WTC11 (cell line): ENCODE measurements around the gene FAF1. TPM values are rescaled to one million over a fixed set of nuclear protein-coding genes. Genes with fewer than 3 reads are reported as not detected.

Source experiments
- ATAC-seq: fragments of 200-7000 bp; cut with Tn5 transposase; 2 replicates; pipeline ENCODE4 v1.10.0; 2021; ENCODE audit warnings: mild to moderate bottlenecking, moderate library complexity
- CTCF ChIA-PET: fragments of 300-600 bp; sonication (Branson Sonifier 250); formaldehyde crosslinking; loops from one replicate; lab custom pipeline; 2021; ENCODE audit warnings: antibody characterized with exemption; lab: Charles Lee
- POLR2A ChIA-PET: fragments of 350-600 bp; sonication (Branson Sonifier 250); formaldehyde crosslinking; loops from one replicate; lab custom pipeline; 2021; ENCODE audit warnings: antibody characterized with exemption; lab: Charles Lee
- DNase-seq: peaks from one replicate; pipeline ENCODE4 v3.0.0; 2021; ENCODE audit warnings: low spot score
- H3K27ac Mint-ChIP-seq: 2 replicates; pipeline ENCODE4 v1.8.0; 2021; ENCODE audit warnings: mixed read lengths
- H3K27me3 Mint-ChIP-seq: 2 replicates; pipeline ENCODE4 v1.8.0; 2021; ENCODE audit warnings: low read depth, mild to moderate bottlenecking, moderate library complexity, mixed read lengths
- H3K36me3 Mint-ChIP-seq: 2 replicates; pipeline ENCODE4 v1.8.0; 2021; ENCODE audit warnings: mixed read lengths
- H3K4me1 Mint-ChIP-seq: 2 replicates; pipeline ENCODE4 v1.8.0; 2022; ENCODE audit warnings: mixed read lengths
- H3K4me3 Mint-ChIP-seq: 2 replicates; pipeline ENCODE4 v1.8.0; 2021; ENCODE audit warnings: mild to moderate bottlenecking, moderate library complexity, mixed read lengths
- H3K9me3 Mint-ChIP-seq: 2 replicates; pipeline ENCODE4 v1.8.0; 2021; ENCODE audit warnings: mixed read lengths
- CBFB ChIP-seq: sonication (generic); formaldehyde crosslinking; IDR thresholded peaks from 2 replicates; pipeline ENCODE4 v1.8.1; 2022; ENCODE audit warnings: mild to moderate bottlenecking, low read depth, missing genetic modification reagents
- E2F5 ChIP-seq: sonication (generic); formaldehyde crosslinking; IDR thresholded peaks from 2 replicates; pipeline ENCODE4 v1.8.1; 2022; ENCODE audit warnings: mild to moderate bottlenecking, moderate library complexity, missing genetic modification reagents
- EMX1 ChIP-seq: fragments of 250-450 bp; sonication (Bioruptor Pico); IDR thresholded peaks from 2 replicates; pipeline ENCODE4 v1.8.0; 2021; ENCODE audit warnings: mild to moderate bottlenecking
- ERG ChIP-seq: fragments of 250-450 bp; sonication (Bioruptor Pico); IDR thresholded peaks from 2 replicates; pipeline ENCODE4 v1.8.0; 2021; ENCODE audit warnings: mild to moderate bottlenecking
- ESRRA ChIP-seq: sonication (generic); formaldehyde crosslinking; IDR thresholded peaks from 2 replicates; pipeline ENCODE4 v1.8.1; 2022; ENCODE audit warnings: mild to moderate bottlenecking, missing genetic modification reagents, borderline replicate concordance
- HMGA2 ChIP-seq: fragments of 250-450 bp; sonication (Bioruptor Pico); IDR thresholded peaks from 2 replicates; pipeline ENCODE4 v1.4.0; 2021; ENCODE audit warnings: mild to moderate bottlenecking, moderate library complexity
- IRF1 ChIP-seq: sonication (generic); formaldehyde crosslinking; IDR thresholded peaks from 2 replicates; pipeline ENCODE4 v1.8.0; 2023; ENCODE audit warnings: missing genetic modification reagents
- JUN ChIP-seq: sonication (generic); formaldehyde crosslinking; IDR thresholded peaks from 2 replicates; pipeline ENCODE4 v1.8.0; 2023; ENCODE audit warnings: mild to moderate bottlenecking, missing genetic modification reagents
- MLX ChIP-seq: sonication (generic); formaldehyde crosslinking; IDR thresholded peaks from 2 replicates; pipeline ENCODE4 v1.8.1; 2023; ENCODE audit warnings: mild to moderate bottlenecking, missing genetic modification reagents, moderate library complexity
- NFE2L1 ChIP-seq: sonication (generic); formaldehyde crosslinking; IDR thresholded peaks from 2 replicates; pipeline ENCODE4 v1.8.1; 2023; ENCODE audit warnings: missing genetic modification reagents
- NR2C2 ChIP-seq: sonication (generic); formaldehyde crosslinking; IDR thresholded peaks from 2 replicates; pipeline ENCODE4 v1.8.0; 2022; ENCODE audit warnings: mild to moderate bottlenecking, missing genetic modification reagents
- NR3C1 ChIP-seq: sonication (generic); formaldehyde crosslinking; conservative IDR thresholded peaks from 2 replicates; pipeline ENCODE4 v1.8.1; 2023; ENCODE audit warnings: low read depth, mild to moderate bottlenecking, missing genetic modification reagents
- PRRX2 ChIP-seq: fragments of 250-450 bp; sonication (Bioruptor Pico); IDR thresholded peaks from 2 replicates; pipeline ENCODE4 v1.8.0; 2021; ENCODE audit warnings: mild to moderate bottlenecking
- RELA ChIP-seq: sonication (generic); formaldehyde crosslinking; IDR thresholded peaks from 2 replicates; pipeline ENCODE4 v1.8.1; 2022; ENCODE audit warnings: missing genetic modification reagents, mild to moderate bottlenecking, borderline replicate concordance
- TEAD1 ChIP-seq: sonication (generic); formaldehyde crosslinking; IDR thresholded peaks from 2 replicates; pipeline ENCODE4 v1.8.0; 2022; ENCODE audit warnings: mild to moderate bottlenecking, missing genetic modification reagents
- USF1 ChIP-seq: sonication (generic); formaldehyde crosslinking; IDR thresholded peaks from 2 replicates; pipeline ENCODE4 v1.8.0; 2022; ENCODE audit warnings: mild to moderate bottlenecking, missing genetic modification reagents
- ZBTB21 ChIP-seq: sonication (generic); formaldehyde crosslinking; IDR thresholded peaks from 2 replicates; pipeline ENCODE4 v1.8.1; 2023; ENCODE audit warnings: mild to moderate bottlenecking, missing genetic modification reagents, borderline replicate concordance
- ZNF263 ChIP-seq: sonication (generic); formaldehyde crosslinking; IDR thresholded peaks from 2 replicates; pipeline ENCODE4 v1.8.1; 2022; ENCODE audit warnings: low read depth, mild to moderate bottlenecking, moderate library complexity, missing genetic modification reagents
- total RNA-seq: library from RNA; stranded (reverse); gene quantifications from 3 replicates; pipeline ENCODE4 v1.2.3, GENCODE V29; 2021
- TF ChIP-seq, protein P1 (sequence below): sonication (generic); formaldehyde crosslinking; IDR thresholded peaks from 2 replicates; pipeline ENCODE4 v1.8.1; 2022; ENCODE audit warnings: missing genetic modification reagents, borderline replicate concordance
- TF ChIP-seq, protein P2 (sequence below): fragments of 200-600 bp; IDR thresholded peaks from 2 replicates; pipeline ENCODE4 v1.8.0; 2022; ENCODE audit warnings: antibody characterized with exemption

The FAF1 gene
- total RNA-seq, 1 experiment from 2014 or later: 53.5 TPM

- Mint-ChIP-seq H3K27me3 (no peaks in the 10 kb centered on the region), H3K4me1 (peaks cover 26% of the 10 kb centered on the region), H3K9me3 (no peaks in the 10 kb centered on the region), H3K36me3 (no peaks in the 10 kb centered on the region), H3K4me3 (no peak overlapping the region), H3K27ac (peak overlapping the region; percentile 40)
- ATAC-seq (no peak), DNase-seq (no peak)
- POLR2A ChIA-PET: no interaction called here
- TF ChIP-seq MLX (CRISPR knock-in tag) (no peak), PRRX2 (no peak)
- CTCF ChIA-PET: no interaction called here
Measured at GRCh38 chr1:50667272-50667671, 292.8 kb downstream of the FAF1 start.

- H3K36me3 Mint-ChIP-seq: no peaks in the 10 kb centered on the region
- DNase-seq (no peak), ATAC-seq (no peak)
- H3K4me1 Mint-ChIP-seq: peaks cover 31% of the 10 kb centered on the region
- H3K4me3 Mint-ChIP-seq: no peak overlapping the region
- H3K27ac Mint-ChIP-seq: no peak overlapping the region
- CTCF ChIA-PET: interaction anchor here (0.6 kb wide), 1 partner anchor 17 kb away, joined by 3 read pairs; no protein-coding TSS in a partner anchor
- H3K9me3 Mint-ChIP-seq: no peaks in the 10 kb centered on the region
- no peak for TF ChIP-seq NFE2L1 (CRISPR knock-in tag)
- no peak for TF ChIP-seq NR2C2 (CRISPR knock-in tag)
- TF ChIP-seq, protein P1, sequence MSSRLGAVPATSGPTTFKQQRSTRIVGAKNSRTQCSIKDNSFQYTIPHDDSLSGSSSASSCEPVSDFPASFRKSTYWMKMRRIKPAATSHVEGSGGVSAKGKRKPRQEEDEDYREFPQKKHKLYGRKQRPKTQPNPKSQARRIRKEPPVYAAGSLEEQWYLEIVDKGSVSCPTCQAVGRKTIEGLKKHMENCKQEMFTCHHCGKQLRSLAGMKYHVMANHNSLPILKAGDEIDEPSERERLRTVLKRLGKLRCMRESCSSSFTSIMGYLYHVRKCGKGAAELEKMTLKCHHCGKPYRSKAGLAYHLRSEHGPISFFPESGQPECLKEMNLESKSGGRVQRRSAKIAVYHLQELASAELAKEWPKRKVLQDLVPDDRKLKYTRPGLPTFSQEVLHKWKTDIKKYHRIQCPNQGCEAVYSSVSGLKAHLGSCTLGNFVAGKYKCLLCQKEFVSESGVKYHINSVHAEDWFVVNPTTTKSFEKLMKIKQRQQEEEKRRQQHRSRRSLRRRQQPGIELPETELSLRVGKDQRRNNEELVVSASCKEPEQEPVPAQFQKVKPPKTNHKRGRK (CRISPR knock-in tag): no peak
- TF ChIP-seq EMX1 (CRISPR knock-in tag): no peak
- no peak for TF ChIP-seq CBFB (CRISPR knock-in tag)
- no peak for TF ChIP-seq E2F5 (CRISPR knock-in tag)
- no peak for TF ChIP-seq ZBTB21 (CRISPR knock-in tag)
- TF ChIP-seq JUN (CRISPR knock-in tag): no peak
- no peak for TF ChIP-seq PRRX2
- TF ChIP-seq IRF1: no peak
- TF ChIP-seq HMGA2 (CRISPR knock-in tag): no peak
- H3K27me3 Mint-ChIP-seq: no peaks in the 10 kb centered on the region
- POLR2A ChIA-PET: no interaction called here
Measured at GRCh38 chr1:50666849-50667248, 293.2 kb downstream of the FAF1 start.

GRCh38 chr1:50665413-50665812 is 294.7 kb downstream of the FAF1 start:
- no peaks in the 10 kb centered on the region for H3K27me3 Mint-ChIP-seq
- H3K27ac Mint-ChIP-seq: no peak overlapping the region
- H3K4me3 Mint-ChIP-seq: no peak overlapping the region
- CTCF ChIA-PET: no interaction called here
- peaks cover 41% of the 10 kb centered on the region for H3K4me1 Mint-ChIP-seq
- H3K9me3 Mint-ChIP-seq: no peaks in the 10 kb centered on the region
- DNase-seq: no peak
- ATAC-seq: no peak
- H3K36me3 Mint-ChIP-seq: no peaks in the 10 kb centered on the region
- POLR2A ChIA-PET: interaction anchor here (0.7 kb wide), 1 partner anchor 117 kb away, joined by 4 read pairs; no protein-coding TSS in a partner anchor
- no peak for TF ChIP-seq TEAD1
- no peak for TF ChIP-seq MLX (CRISPR knock-in tag)
- TF ChIP-seq USF1 (CRISPR knock-in tag): no peak
- no peak for TF ChIP-seq ERG (CRISPR knock-in tag)
- TF ChIP-seq ZNF263 (CRISPR knock-in tag): no peak
- TF ChIP-seq, protein P2, sequence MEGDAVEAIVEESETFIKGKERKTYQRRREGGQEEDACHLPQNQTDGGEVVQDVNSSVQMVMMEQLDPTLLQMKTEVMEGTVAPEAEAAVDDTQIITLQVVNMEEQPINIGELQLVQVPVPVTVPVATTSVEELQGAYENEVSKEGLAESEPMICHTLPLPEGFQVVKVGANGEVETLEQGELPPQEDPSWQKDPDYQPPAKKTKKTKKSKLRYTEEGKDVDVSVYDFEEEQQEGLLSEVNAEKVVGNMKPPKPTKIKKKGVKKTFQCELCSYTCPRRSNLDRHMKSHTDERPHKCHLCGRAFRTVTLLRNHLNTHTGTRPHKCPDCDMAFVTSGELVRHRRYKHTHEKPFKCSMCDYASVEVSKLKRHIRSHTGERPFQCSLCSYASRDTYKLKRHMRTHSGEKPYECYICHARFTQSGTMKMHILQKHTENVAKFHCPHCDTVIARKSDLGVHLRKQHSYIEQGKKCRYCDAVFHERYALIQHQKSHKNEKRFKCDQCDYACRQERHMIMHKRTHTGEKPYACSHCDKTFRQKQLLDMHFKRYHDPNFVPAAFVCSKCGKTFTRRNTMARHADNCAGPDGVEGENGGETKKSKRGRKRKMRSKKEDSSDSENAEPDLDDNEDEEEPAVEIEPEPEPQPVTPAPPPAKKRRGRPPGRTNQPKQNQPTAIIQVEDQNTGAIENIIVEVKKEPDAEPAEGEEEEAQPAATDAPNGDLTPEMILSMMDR: no peak
- TF ChIP-seq RELA: no peak
- TF ChIP-seq E2F5 (CRISPR knock-in tag): no peak
- TF ChIP-seq ESRRA (CRISPR knock-in tag): no peak
- no peak for TF ChIP-seq NR3C1 (CRISPR knock-in tag)
